ENCODE measurements around the gene BAG5. TPM values are rescaled to one million over a fixed set of nuclear protein-coding genes. Genes with fewer than 3 reads are reported as not detected.
"Not testable (repeated sequence)": the region's sequence is repeated elsewhere in the genome, so short reads cannot be mapped to it uniquely, and the experiment has no call there.

Gene BAG5
- total RNA-seq, 4 donors from 2014 or later = 40.3 to 44.3 (median 43.1) TPM

GRCh38 chr14:103528146-103528586 lies 34.3 kb downstream of the BAG5 start:
- 31 to 45% methylated on average over 10 of the region's 10 CpGs for WGBS, 2 donors
- no peak for TF ChIP-seq POLR2A (IDR thresholded peaks at IDR 0.05)
- no peak for TF ChIP-seq CTCF (IDR thresholded peaks at IDR 0.05)
- intact Hi-C loops (cut with DNase I; ENCODE audit: low total_unique reads) = no loop called here
- no peak for DNase-seq (ENCODE audit: low spot score in 2 of 2)
- H3K4me3 ChIP-seq (ENCODE audit: low read depth, poor library complexity, severe bottlenecking) = peak overlapping the region; percentile 34

- intact Hi-C loops (cut with DNase I; ENCODE audit: low total_unique reads) = no loop called here
- WGBS, 2 donors = 67 to 78% methylated on average over 14 of the region's 14 CpGs
- TF ChIP-seq POLR2A (IDR thresholded peaks at IDR 0.05) = no peak
- TF ChIP-seq CTCF (IDR thresholded peaks at IDR 0.05) = no peak
- no peak overlapping the region for H3K4me3 ChIP-seq (ENCODE audit: low read depth, poor library complexity, severe bottlenecking)
- no peak for DNase-seq (ENCODE audit: low spot score in 2 of 2)
Measured at GRCh38 chr14:103527408-103528145, 34.9 kb downstream of the BAG5 start.

- no peak for DNase-seq (ENCODE audit: low spot score in 2 of 2)
- no peak overlapping the region for H3K4me3 ChIP-seq (ENCODE audit: low read depth, poor library complexity, severe bottlenecking)
- WGBS, 2 donors = 88 to 92% methylated on average over 1 of the region's 1 CpG
- intact Hi-C loops (cut with DNase I; ENCODE audit: low total_unique reads) = no loop called here
- no peak for TF ChIP-seq CTCF (IDR thresholded peaks at IDR 0.05)
- no peak for TF ChIP-seq POLR2A (IDR thresholded peaks at IDR 0.05)
Measured at GRCh38 chr14:103526914-103527248, 35.6 kb downstream of the BAG5 start.

- TF ChIP-seq CTCF (IDR thresholded peaks at IDR 0.05) (no peak), POLR2A (IDR thresholded peaks at IDR 0.05) (no peak)
- WGBS, 2 donors = 73 to 79% methylated on average over 6 to 8 of the region's 8 CpGs
- intact Hi-C loops (cut with DNase I; ENCODE audit: low total_unique reads) = no loop called here
- H3K4me3 ChIP-seq (ENCODE audit: low read depth, poor library complexity, severe bottlenecking) = no peak overlapping the region
- no peak for DNase-seq (ENCODE audit: low spot score in 2 of 2)
Measured at GRCh38 chr14:103526247-103526913, 36.1 kb downstream of the BAG5 start.

- 75 to 76% methylated on average over 17 of the region's 17 CpGs for WGBS, 2 donors
- H3K4me3 ChIP-seq (ENCODE audit: low read depth, poor library complexity, severe bottlenecking); DNase-seq (ENCODE audit: low spot score in 2 of 2); intact Hi-C loops (cut with DNase I; ENCODE audit: low total_unique reads): not testable (repeated sequence)
Measured at GRCh38 chr14:103525430-103526246, 36.8 kb downstream of the BAG5 start.
